ENCODE data around the gene WDR90.

DNA sequence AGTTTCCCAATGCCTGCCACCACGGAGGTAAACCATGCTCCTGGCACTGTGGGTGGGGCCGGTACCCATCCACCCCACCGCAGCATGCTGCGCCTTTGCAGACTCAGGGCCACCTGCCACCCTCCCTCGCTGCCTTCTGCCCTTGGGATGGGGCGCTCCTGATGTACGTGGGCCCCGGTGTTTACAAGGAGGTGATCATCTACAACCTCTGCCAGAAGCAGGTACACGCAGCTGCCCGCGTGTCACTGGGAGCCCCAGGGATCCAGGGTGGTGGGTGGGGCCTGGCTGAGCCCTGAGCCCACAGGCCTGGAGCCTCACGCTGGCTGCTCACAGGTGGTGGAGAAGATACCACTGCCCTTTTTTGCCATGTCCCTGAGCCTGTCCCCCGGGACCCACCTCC lies 17.4 kb downstream of the WDR90 start:
- TF ChIP-seq, protein P1, sequence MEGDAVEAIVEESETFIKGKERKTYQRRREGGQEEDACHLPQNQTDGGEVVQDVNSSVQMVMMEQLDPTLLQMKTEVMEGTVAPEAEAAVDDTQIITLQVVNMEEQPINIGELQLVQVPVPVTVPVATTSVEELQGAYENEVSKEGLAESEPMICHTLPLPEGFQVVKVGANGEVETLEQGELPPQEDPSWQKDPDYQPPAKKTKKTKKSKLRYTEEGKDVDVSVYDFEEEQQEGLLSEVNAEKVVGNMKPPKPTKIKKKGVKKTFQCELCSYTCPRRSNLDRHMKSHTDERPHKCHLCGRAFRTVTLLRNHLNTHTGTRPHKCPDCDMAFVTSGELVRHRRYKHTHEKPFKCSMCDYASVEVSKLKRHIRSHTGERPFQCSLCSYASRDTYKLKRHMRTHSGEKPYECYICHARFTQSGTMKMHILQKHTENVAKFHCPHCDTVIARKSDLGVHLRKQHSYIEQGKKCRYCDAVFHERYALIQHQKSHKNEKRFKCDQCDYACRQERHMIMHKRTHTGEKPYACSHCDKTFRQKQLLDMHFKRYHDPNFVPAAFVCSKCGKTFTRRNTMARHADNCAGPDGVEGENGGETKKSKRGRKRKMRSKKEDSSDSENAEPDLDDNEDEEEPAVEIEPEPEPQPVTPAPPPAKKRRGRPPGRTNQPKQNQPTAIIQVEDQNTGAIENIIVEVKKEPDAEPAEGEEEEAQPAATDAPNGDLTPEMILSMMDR (IDR thresholded peaks at IDR 0.05; ENCODE audit: low read length): no peak
- TF ChIP-seq EZH2 (IDR thresholded peaks at IDR 0.05; ENCODE audit: borderline replicate concordance, low read length): no peak
